Hindlimb muscle (tissue), 1 donor: ENCODE measurements around the gene SPOCK1. TPM values are rescaled to one million over a fixed set of nuclear protein-coding genes. Genes with fewer than 3 reads are reported as not detected.

Experiments
- DNase-seq: peaks from one replicate; pipeline ENCODE4 v3.0.0-alpha.2; 2013
- polyA plus RNA-seq: library from polyadenylated mRNA; unstranded; fragments of 120-200 nt; gene quantifications from one replicate; pipeline ENCODE4 v1.2.1, GENCODE V29; 2013; ENCODE audit not compliant: insufficient read length

SPOCK1 gene
- polyA plus RNA-seq, 1 donor = 4.6 TPM

DNA sequence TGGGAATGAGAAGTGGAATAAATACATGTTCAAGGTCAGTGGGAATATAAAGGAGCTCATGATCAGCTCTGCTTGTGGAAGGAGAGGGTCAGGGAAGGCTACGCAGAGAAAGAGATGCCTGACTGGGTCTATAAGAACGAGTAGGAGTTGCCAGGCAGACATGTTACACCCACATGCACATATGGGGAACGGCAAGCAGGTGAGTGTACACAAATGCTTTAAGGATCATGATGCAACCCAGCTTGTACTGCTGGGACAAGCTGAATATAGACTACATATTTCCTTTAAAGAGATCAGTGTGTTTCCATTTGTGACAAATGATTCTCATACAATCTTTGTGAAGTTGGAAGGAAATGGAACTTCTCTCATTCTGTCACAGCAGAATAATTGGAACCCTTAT, 141.7 kb downstream of the SPOCK1 start:
- no peak for DNase-seq

DNA sequence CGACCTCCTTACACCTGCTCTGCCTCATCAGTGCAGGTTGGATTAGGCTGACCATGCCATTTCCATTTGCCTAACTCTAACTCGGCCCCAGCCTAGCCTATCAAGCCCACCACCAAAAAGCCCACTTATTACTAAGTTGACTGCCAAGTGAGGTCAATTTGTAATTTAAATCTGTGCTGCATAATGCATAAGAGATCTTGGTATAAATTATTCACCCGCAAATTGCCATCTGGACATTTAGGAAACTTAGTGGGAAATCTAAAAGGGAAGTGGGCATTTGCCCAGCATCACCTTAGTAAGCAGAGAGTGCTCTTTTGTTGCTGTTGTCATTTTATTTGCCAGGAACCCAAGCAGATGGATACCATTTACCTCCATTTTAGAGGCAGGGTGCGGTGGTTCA, 143.0 kb downstream of the SPOCK1 start:
- no peak for DNase-seq

DNA sequence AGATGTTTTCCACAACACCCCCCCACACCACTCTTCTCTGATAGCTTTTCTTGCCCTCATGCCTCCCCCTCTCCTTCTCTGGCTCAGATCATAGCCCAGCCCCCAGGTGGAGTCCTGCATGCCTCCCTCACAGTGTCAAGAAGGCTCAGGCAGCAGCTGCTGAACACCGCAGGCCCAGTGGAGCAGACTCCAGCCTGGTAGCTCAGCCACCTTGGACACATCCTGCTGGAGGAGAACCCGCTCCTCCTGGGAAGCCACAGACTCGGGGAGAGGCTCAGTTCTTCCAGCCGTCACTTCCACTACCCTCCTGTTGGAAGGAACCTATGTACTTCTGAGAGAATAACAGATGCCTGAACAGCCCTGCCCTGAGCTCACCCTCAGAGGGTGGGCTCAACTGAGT, 143.4 kb downstream of the SPOCK1 start:
- DNase-seq = no peak

DNA sequence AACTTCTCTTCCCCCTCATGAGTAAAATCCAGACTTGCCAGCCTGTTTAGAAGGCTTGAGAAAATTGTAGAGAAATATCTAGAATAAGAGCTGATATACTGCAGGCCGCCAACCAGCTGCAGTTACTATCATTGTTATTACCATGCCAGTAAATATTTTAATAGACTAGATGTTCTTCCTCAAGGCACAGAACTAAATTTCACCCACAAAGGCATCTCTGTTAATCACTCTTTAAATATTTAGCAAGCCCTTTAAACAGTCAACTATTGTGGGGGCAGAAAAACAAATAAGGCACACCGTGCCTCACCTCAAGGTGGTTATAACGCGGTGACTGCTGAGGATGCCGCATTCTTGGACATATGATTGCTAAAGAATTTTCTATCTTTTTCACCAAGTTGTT, 147.0 kb downstream of the SPOCK1 start:
- no peak for DNase-seq

DNA sequence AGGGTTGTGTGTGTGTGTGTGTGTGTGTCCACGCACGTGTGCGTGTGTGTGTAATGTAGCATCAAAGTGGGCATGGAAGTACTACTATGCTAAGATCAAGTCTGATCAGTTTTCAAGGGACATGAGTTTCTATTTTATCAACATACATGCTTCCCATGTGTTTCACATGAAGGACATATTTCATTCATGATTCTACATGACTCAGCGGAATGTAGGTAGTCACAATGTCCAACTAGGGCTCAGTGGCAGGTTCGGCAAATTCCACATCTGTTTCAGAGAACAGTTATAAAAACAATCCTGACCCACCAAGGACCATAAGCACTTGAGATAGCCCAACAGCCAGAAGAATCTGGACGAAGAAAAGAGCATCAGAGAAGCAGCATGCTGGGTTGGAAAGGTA, 148.3 kb downstream of the SPOCK1 start:
- no peak for DNase-seq

DNA sequence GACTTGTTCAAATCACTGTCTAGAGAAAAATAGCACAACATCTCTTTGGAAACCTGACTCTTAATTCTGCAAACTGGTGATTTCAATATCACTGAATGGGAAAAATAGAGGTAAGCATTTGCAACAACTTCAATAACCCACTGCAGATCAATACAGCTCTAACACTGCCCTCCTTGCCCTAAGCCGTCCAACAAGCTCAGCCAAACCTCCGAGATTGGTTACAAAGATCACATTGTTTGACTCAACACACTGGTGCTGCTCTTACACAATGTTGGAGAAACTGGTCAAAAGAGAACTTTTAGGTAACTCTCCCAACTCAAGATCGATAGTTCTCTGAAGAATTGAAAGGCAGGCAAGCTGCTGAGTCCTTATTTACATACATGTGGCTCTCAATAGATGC, 150.4 kb downstream of the SPOCK1 start:
- DNase-seq = no peak

DNA sequence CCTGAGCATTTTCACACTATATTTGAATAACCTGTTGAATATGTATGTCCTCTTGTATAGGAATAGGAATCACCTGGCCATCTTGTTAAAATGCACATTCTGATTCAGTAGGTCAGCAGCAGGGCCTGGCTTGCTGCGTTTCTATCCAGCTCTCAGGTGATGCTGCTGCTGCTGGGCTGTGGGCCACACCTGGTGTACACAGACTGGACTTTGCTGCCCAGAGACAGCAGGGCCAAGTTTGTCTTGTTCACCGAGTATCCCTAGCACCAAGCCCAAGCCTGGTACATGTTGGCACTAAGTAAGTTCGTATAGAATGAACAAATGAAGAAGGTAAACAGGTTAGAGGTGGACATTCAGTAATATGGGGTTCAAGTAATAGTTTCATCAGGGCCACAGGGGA, 151.3 kb downstream of the SPOCK1 start:
- no peak for DNase-seq

DNA sequence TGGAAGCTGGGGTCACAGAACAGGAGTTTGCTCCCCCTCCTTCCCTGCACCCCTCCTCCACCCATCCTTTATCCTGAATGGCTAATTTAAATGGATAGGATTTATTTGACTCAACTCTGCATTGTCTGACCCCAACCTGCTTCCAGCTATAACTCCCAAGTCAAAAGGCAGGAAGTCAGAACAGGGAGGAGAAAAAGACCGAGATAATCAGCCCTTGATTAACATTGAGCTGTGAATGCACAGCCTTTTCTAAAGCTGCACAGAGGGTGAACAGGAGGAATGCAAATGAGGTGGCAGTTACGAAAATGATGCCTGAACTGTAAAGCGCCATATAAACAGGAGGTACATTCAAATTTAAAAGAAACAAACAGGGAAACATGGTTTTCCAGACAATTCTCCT, 152.8 kb downstream of the SPOCK1 start:
- DNase-seq = no peak

DNA sequence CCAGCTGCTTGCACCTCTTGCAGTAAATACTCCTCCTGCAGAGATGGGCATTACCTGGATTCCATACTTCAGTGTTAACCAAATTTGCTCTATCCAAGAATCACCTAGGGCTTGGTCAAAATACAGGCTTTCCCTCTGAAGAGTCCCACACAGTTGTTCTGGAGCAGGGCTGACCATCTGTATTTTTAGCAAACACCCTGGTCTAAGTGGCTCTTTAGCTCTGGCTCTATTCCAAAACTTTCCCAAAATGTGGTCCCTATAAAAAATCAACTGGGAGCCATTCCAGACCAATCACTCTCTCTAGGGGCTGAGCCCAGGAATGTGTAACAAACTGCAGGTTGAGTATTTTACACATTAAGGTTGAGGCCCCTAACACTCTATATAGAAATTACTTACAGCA, 153.7 kb downstream of the SPOCK1 start:
- no peak for DNase-seq

DNA sequence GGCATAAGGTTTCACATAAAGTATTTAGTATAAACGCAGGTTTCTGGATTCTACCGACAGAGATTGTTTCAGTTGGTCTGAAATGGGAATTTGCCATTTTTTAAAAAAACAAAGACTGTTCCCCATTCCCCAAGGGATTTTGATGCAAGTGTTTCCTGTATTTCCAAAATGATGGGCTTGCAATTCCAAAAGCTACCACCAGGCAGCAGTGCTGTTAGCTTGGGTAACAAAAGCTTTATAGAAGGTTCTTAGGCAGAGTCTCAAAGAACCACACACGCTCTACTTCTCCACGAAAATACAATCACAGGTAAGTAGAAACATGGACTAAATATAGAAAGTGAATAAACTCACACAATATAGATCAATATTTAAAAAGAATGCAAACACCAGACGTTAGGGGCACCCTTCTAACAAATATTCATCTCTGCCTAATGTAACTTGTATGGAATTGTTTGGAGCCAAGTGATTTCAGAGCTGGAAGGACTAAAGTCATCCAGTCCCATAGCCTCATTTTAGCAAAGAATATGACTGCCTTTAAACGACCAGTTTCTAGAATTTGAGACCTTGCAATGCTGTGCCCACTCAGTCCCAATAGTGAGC, 154.3 kb downstream of the SPOCK1 start:
- DNase-seq = no peak

DNA sequence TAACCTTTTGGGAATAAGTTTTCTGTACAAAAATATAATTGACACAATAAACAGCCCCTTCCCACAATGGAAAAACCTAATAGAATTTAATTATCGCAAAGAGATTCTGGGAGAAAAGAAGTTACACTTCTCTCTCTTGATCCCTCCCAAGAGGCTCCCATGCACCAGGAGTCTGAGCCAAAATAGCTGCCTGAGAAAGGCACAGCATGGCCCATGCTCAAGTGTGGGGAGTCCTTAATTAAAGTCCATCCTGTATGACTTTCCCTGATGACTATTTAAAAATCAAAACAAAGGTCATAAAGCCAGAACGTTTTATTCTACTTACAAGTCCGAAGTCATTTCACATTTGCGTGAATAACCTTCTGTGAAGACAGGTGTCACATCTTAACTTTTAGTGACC, 155.1 kb downstream of the SPOCK1 start:
- no peak for DNase-seq

DNA sequence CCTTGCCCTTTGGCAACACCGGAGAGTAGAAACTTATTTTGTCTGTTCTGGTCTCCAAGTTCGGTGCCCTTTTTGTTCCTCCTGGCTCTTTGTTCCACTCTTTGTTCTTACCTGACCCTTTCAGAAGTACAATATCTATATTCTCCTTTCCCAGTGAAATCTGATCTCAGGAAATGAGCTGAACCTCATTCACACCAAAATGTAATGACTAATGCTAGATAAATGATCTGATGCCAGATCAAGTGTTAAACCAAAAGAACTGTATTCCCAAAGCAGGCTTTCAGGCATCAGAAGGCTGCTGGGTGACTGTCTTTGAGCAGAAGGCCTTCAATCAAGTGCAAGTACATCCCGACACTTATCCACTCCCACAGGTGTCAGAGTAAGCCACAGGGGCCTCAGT, 156.4 kb downstream of the SPOCK1 start:
- DNase-seq = no peak

DNA sequence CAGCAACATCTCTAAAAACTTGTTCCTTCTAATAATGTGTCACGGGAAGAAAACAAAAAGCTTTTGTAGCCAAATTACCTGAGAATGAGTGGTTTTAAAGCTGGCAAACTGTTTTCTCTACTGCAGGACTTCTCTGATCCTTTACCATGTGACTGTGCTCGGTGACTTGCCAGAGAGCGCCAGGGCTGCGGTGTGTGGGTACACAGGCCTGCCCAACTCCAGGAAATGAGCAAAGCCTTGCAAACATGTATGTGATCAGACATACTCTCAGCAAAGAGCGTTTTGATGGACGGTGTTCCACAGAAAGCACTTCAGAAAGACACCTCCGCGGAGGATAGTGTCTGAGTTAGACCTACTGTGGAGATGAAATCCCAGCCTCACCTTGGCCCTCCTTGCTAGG, 157.3 kb downstream of the SPOCK1 start:
- DNase-seq = no peak

DNA sequence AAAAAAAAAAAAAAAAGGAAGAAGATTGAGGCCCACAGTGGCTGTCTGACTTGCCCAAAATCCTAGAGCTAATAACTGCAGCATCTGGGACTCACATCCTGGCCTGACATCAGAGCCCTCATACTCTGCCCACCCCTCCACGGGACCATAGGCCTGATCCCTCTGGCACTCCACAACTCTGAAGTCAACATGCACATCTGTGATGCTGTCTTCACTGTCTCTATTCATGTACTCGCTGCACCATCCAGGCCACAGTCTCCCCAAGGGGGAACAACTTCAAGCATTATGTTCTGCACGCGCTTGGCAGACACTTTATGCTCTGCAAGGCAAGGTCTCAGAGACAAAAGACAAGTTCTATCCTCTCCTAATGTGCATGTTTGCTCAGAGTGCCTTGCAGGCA, 158.2 kb downstream of the SPOCK1 start:
- DNase-seq = no peak

DNA sequence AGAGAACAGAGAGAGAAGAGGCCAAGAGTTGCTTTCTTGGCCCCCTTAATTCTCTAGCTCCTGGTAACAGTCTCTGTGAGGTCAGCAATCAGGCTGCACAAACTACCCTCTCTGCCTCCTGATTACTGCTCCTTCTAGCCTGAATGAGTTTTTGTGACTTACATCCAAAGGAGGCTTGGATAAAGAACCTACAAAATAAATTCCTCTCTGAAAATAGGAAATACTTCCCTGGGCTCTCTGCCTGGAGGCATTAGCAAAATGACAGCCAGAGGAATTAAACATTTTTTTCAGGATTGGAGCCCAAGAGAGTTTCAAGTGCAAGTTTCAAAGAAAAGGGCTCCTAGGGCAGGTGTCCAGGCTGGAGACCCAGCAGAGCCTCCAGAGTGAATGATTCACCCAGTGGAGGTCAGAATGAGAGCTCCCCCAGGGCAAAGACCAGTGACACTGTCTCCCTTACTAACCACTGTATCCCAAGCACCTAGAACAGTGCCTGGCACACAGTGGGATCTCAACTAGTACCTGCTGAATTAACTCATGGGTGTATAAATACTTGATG, 162.5 kb downstream of the SPOCK1 start:
- no peak for DNase-seq

DNA sequence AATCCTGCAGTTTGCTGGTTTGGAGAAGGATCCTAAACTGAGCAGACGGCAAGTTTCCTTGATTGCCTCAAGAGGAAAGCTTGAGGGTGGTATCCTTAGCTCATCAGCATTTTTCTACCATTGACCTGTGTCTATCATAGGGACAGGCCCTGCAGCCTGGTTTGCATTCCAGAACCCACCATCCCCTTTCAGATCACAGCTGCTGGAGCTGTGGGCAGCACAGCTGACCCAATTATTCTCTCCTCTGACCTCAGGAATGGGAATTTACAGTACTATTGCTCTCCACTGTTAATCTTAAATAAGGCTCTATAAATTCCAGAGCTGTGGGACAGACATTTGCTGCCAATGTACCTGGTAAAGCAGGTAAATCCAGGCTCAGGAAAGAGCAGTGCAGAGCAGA, 163.0 kb downstream of the SPOCK1 start:
- DNase-seq = no peak

DNA sequence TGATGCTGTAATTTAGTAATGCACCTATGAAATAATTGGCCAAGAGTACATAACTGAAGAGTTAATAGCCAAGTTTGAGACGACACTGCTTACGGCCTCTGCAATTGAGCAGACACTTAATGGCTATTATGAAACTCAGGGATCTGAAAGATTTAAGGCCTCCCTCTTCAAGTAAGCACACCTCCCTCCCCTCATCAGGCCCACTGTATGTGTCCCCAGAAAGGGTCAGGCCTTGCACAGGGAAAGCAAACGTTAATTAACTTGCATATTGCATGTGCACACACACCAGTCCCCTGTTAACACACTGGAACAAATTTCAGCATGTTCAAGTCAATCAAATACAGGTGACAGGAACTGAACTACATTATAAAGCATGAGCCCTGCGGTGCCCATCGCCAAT, 163.6 kb downstream of the SPOCK1 start:
- no peak for DNase-seq

DNA sequence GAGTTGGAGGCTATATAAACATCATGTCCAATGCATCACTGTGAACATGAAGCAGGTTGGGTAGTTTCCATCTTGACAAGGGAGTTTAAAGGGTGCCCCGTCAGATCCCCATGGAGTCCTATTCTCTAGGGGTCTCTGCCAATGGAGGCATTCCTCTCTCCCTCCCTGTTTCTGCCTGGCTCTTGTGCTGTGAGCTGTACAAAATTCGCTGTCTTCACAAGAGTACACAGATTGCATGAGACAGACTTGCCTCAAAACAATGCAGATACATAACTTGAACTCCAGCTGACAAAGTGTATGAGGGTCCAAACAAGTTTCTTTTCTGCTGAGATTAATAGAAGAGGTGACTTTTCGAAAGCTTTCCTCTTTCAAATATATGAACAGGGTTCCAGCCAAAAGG, 165.2 kb downstream of the SPOCK1 start:
- DNase-seq = no peak

DNA sequence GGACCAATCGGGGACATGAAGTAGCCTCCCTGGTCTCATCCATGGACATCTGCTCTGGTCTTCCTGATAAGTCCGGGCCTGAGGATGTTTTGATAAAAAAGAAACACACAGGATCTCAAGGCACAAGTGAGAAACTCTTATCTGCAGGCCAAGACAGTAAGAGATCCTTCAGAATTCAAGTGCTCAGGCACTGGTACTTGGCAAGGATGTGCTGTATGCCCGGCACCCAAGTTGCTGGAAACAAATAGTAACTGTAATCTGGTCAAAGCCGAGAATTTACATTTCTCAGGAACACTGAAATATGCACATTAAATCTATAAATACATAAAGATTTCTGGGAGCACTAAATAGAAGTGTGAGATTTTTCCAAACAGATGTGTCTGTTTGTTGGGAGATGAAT, 165.7 kb downstream of the SPOCK1 start:
- DNase-seq = no peak

DNA sequence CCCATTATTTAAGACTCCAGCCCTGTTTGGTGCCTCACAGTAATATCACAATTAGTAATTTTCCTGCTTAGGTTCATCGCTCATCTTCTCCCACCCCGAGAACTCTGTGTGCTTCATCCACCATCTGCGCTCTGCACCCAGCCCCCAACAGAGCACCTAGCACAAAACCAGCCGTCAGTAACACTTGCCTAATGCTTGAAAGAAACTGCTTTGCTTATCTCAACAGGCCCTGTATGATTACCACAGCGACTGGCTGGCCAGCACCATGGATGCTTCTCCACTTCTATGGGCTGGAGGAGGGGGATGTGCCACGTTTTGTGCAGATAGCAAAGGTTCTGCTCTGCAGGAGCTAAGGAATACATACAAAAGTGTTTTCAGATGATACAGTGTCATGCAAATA, 166.8 kb downstream of the SPOCK1 start:
- no peak for DNase-seq

DNA sequence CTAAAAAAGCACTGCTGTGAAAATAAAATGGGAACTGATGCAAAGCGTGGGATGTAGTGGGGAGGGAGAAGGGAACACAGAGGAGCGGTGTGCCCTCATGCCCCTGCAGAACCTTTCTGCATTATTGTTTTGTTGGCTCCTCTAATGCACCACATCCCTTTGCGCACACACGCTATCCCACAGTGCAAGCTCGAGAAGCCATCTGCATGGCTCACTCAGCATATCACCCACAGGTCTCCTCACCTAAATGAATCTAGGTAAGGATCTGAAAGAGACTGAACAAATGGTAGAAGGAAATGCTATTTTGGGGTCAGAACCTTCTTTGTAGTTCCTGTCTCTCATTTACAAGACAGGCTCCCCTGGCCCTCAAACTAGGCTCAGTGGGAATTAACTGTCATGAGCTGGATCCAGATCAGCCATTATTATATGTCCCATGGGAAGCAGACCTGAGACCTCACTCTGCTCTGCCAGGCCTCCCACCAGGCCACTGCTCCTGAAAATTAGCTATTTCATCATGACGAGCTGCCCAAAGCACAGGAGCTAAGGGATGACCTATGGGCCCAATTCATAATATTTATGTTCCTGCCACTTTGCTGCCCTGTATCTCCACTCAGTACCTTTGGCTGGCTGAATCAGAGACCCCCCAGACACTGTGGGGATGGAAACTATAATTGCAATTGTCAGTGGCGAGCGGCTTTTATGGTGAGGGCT, 169.4 kb downstream of the SPOCK1 start:
- DNase-seq = no peak

DNA sequence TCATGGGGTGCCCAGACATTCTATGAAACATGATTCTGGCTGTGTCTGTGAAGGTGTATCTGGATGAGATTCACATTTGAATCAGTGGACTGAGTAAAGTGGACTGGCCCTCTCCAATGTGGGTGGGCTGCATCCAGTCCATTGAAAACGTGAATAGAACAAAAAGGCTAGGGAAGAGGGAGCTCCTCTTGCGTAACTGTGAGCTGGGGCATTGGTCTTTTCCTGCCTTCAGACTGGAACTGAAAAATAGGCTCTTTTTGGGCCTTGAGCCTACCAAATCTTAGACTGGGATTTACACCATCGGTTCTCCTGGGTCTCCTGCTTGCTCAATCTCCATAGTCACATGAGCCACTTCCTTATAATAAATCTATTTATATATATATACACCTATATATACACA, 170.1 kb downstream of the SPOCK1 start:
- no peak for DNase-seq

DNA sequence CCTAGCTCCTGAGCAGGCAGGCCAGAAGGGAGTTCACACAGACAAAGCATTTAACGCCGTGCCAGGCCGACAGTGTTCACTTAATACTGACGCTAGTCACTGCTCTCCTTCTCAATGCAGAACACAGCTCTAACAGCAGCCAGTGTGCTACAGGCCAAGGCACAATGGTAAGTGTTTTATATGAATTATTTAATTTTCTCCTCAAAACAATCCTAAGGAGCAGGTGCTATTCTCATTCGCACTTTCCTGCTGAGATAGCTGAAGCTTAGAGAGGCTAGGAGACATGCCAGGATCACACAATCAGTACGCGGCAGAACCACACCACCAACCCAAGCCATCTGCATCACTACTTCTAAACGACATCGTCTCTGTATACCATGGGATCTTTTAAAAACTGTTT, 170.7 kb downstream of the SPOCK1 start:
- DNase-seq = no peak

DNA sequence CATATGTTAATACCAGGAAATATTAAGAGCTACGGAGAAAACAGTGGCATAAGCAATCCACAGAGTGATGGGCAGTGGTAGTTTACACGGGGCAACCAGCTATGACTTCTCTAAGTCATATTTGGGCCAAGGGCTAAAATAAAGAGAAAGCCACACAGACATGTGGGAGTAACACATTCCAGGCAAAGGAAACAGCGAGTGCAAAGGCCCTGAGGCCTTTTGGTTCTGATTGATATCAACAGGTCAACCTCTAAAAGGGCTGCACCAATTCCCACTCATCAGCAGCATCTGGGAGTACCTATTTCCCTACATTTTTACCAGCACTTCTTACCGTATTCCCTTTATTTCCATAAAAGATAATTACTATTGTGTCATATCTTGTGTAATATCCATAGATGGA, 173.4 kb downstream of the SPOCK1 start:
- DNase-seq = no peak
